NCI-H526 (cell line): ENCODE measurements around the gene UPF1.

ENCODE experiments used
- DNase-seq, 2 experiments: peaks; one replicate each; lab custom pipeline; 2025; lab: John Stamatoyannopoulos, UW

Gene UPF1

GRCh38 chr19:18831524-18832305, at the start of gene UPF1:
TSS of gene UPF1 (plus strand) at chr19:18831959. CDS start at chr19:18832210, 251 bp downstream.
- peak; percentile 49 to 93 for DNase-seq

GRCh38 chr19:18782559-18783225, 49.1 kb upstream of the UPF1 start:
- DNase-seq, result no peak

- DNase-seq, result no peak
Observed at GRCh38 chr19:18783958-18784785, 47.6 kb upstream of the UPF1 start.

- no peak for DNase-seq
Observed at GRCh38 chr19:18784786-18785120, 47.0 kb upstream of the UPF1 start.

GRCh38 chr19:18785179-18786124, 46.3 kb upstream of the UPF1 start:
- DNase-seq, result peak; percentile 54 to 91

- no peak for DNase-seq
Observed at GRCh38 chr19:18788529-18789421, 43.0 kb upstream of the UPF1 start.

- no peak for DNase-seq
Observed at GRCh38 chr19:18789422-18789869, 42.3 kb upstream of the UPF1 start.

- DNase-seq, result peak in 1 of 2 experiments; percentile 40
Observed at GRCh38 chr19:18789883-18790565, 41.7 kb upstream of the UPF1 start.

- no peak for DNase-seq
Observed at GRCh38 chr19:18790566-18791314, 41.0 kb upstream of the UPF1 start, which contains the start of gene COMP. TSS of gene COMP (minus strand) at chr19:18791305. CDS start at chr19:18791269, 36 bp downstream.

GRCh38 chr19:18791315-18791678, 40.5 kb upstream of the UPF1 start:
- no peak for DNase-seq

GRCh38 chr19:18792661-18793060, 39.1 kb upstream of the UPF1 start:
- no peak for DNase-seq

- no peak for DNase-seq
Observed at GRCh38 chr19:18793144-18794028, 38.4 kb upstream of the UPF1 start.

GRCh38 chr19:18794029-18794313, 37.8 kb upstream of the UPF1 start:
- DNase-seq, result no peak

GRCh38 chr19:18794692-18795091, 37.1 kb upstream of the UPF1 start:
- no peak for DNase-seq

- no peak for DNase-seq
Observed at GRCh38 chr19:18795540-18795939, 36.2 kb upstream of the UPF1 start.

- no peak for DNase-seq
Observed at GRCh38 chr19:18796239-18796638, 35.5 kb upstream of the UPF1 start.

GRCh38 chr19:18798384-18799352, 33.1 kb upstream of the UPF1 start:
- DNase-seq, result peak in 1 of 2 experiments; percentile 48
